HEK293 (cell line): Measurements from ENCODE around the gene PRSS16.
A peak's percentile ranks its signal among the peaks of the same experiment; 100 is the strongest.

ENCODE experiments used
- CTCF ChIA-PET: fragments of 350-600 bp; formaldehyde crosslinking; extraction: SDS; loops from one replicate; lab custom pipeline; 2021; ENCODE audit warnings: antibody characterized with exemption; lab: Yijun Ruan, JAX
- POLR2A ChIA-PET: fragments of 300-600 bp; formaldehyde crosslinking; extraction: SDS; loops from one replicate; lab custom pipeline; 2020; ENCODE audit warnings: antibody characterized with exemption, inconsistent platforms; lab: Yijun Ruan, JAX
- H3K27ac ChIP-seq: fragments of 200-500 bp; sonication (Bioruptor generic); 2 replicates; pipeline ENCODE4 v1.5.1; 2014; ENCODE audit warnings: low read depth, low read length, control low read depth, inconsistent platforms; ENCODE audit errors: extremely low read depth
- H3K36me3 ChIP-seq, 2 experiments: fragments of 200-500 bp in 1 of 2; sonication (Bioruptor generic) in 1 of 2; 1 replicate in 1 of 2; 2 replicates in 1 of 2; pipeline ENCODE4 v1.5.1; 2014 to 2017; ENCODE audit warnings: inconsistent platforms in 2 of 2, low read length in 2 of 2; ENCODE audit not compliant: control insufficient read depth in 2 of 2, insufficient read depth in 1 of 2
- H3K4me1 ChIP-seq: fragments of 200-500 bp; sonication (Bioruptor generic); 2 replicates; pipeline ENCODE4 v1.5.1; 2014; ENCODE audit warnings: mild to moderate bottlenecking, low read length, inconsistent platforms; ENCODE audit not compliant: control insufficient read depth, insufficient read depth
- H3K4me3 ChIP-seq: 2 replicates; pipeline ENCODE4 v1.5.1; 2011; ENCODE audit warnings: low read depth, mild to moderate bottlenecking, control low read depth, low read length, moderate library complexity
- H3K9me3 ChIP-seq: fragments of 200-500 bp; sonication (Bioruptor generic); 2 replicates; pipeline ENCODE4 v1.5.1; 2014; ENCODE audit warnings: low read depth, low read length, inconsistent platforms; ENCODE audit not compliant: control insufficient read depth, insufficient read depth
- GLIS2 ChIP-seq: fragments of 450-650 bp; formaldehyde crosslinking; IDR thresholded peaks from 2 replicates; pipeline ENCODE4 v1.5.1; 2016; ENCODE audit warnings: missing biosample characterization, missing genetic modification characterization
- KLF9 ChIP-seq: fragments of 450-650 bp; formaldehyde crosslinking; IDR thresholded peaks from 2 replicates; pipeline ENCODE4 v1.5.1; 2016; ENCODE audit warnings: missing biosample characterization, missing genetic modification characterization, low read depth
- PATZ1 ChIP-seq: fragments of 450-650 bp; formaldehyde crosslinking; IDR thresholded peaks from 2 replicates; pipeline ENCODE4 v1.5.1; 2016; ENCODE audit warnings: missing biosample characterization, missing genetic modification characterization
- PRDM1 ChIP-seq: fragments of 450-650 bp; formaldehyde crosslinking; IDR thresholded peaks from 2 replicates; pipeline ENCODE4; 2016; ENCODE audit warnings: missing biosample characterization, missing genetic modification characterization
- PRDM10 ChIP-seq: fragments of 450-650 bp; formaldehyde crosslinking; IDR thresholded peaks from 2 replicates; pipeline ENCODE4 v1.5.1; 2016; ENCODE audit warnings: missing biosample characterization, missing genetic modification characterization
- PRDM4 ChIP-seq: fragments of 450-650 bp; formaldehyde crosslinking; IDR thresholded peaks from 2 replicates; pipeline ENCODE4 v1.5.1; 2017; ENCODE audit warnings: missing biosample characterization, missing genetic modification characterization
- ZBTB1 ChIP-seq: fragments of 450-650 bp; formaldehyde crosslinking; IDR thresholded peaks from 2 replicates; pipeline ENCODE4 v1.5.1; 2016; ENCODE audit warnings: missing biosample characterization, missing genetic modification characterization
- ZBTB20 ChIP-seq: fragments of 450-650 bp; formaldehyde crosslinking; IDR thresholded peaks from 2 replicates; pipeline ENCODE4 v1.5.1; 2016; ENCODE audit warnings: missing biosample characterization, missing genetic modification characterization
- ZNF19 ChIP-seq: fragments of 450-650 bp; formaldehyde crosslinking; IDR thresholded peaks from 2 replicates; pipeline ENCODE4; 2016; ENCODE audit warnings: missing biosample characterization, missing genetic modification characterization, low read depth
- ZNF266 ChIP-seq: fragments of 450-650 bp; formaldehyde crosslinking; IDR thresholded peaks from 2 replicates; pipeline ENCODE4 v1.5.1; 2016; ENCODE audit warnings: missing biosample characterization, missing genetic modification characterization, low read depth
- ZNF362 ChIP-seq: fragments of 450-650 bp; formaldehyde crosslinking; IDR thresholded peaks from 2 replicates; pipeline ENCODE4 v1.5.1; 2016; ENCODE audit warnings: missing biosample characterization, missing genetic modification characterization
- ZNF366 ChIP-seq: fragments of 450-650 bp; formaldehyde crosslinking; conservative IDR thresholded peaks from 2 replicates; pipeline ENCODE4 v1.5.1; 2016; ENCODE audit warnings: missing biosample characterization, missing genetic modification characterization
- ZNF513 ChIP-seq: fragments of 450-650 bp; IDR thresholded peaks from 2 replicates; pipeline ENCODE4 v1.5.1; 2018; ENCODE audit warnings: missing biosample characterization, missing genetic modification characterization
- ZNF623 ChIP-seq: fragments of 450-650 bp; formaldehyde crosslinking; IDR thresholded peaks from 2 replicates; pipeline ENCODE4 v1.5.1; 2016; ENCODE audit warnings: missing biosample characterization, missing genetic modification characterization
- ZNF670 ChIP-seq: fragments of 450-650 bp; formaldehyde crosslinking; IDR thresholded peaks from 2 replicates; pipeline ENCODE4 v1.5.1; 2016; ENCODE audit warnings: missing biosample characterization, missing genetic modification characterization, low read depth
- ZNF701 ChIP-seq: fragments of 450-650 bp; formaldehyde crosslinking; IDR thresholded peaks from 2 replicates; pipeline ENCODE4 v1.5.1; 2016; ENCODE audit warnings: missing biosample characterization, missing genetic modification characterization

The PRSS16 gene

GRCh38 chr6:27297484-27297856 is 50.0 kb downstream of the PRSS16 start:
- TF ChIP-seq PRDM10 (tag by site-specific recombination) (peak; percentile 47; the same call in 1 of the 2 replicates), ZBTB1 (tag by site-specific recombination) (no peak), ZNF366 (tag by site-specific recombination) (peak; percentile 52), ZNF362 (tag by site-specific recombination) (0 out of 2 replicates have a peak, but pooled peaks have one; percentile 24), PRDM1 (tag by site-specific recombination) (peak; percentile 83), PRDM4 (no peak), PATZ1 (peak; percentile 46; the same call in 1 of the 2 replicates), ZNF513 (no peak), KLF9 (tag by site-specific recombination) (0 out of 2 replicates have a peak, but pooled peaks have one; percentile 17), ZNF670 (tag by site-specific recombination) (no peak), ZBTB20 (tag by site-specific recombination) (peak; percentile 15; the same call in 1 of the 2 replicates), GLIS2 (tag by site-specific recombination) (no peak), ZNF266 (no peak), ZNF623 (tag by site-specific recombination) (no peak), ZNF701 (tag by site-specific recombination) (no peak), ZNF19 (tag by site-specific recombination) (no peak)
- POLR2A ChIA-PET, result interaction anchor here (0.7 to 1.1 kb wide), 5 partner anchors 46 to 511 kb away, joined by 3 to 5 read pairs (median 4); partner anchors contain the start of gene ZNF184
- Histone ChIP-seq H3K4me3 (peak overlapping the region; percentile 83), H3K36me3 (no peaks in the 10 kb centered on the region), H3K9me3 (no peaks in the 10 kb centered on the region), H3K4me1 (no peaks in the 10 kb centered on the region), H3K27ac (no peak overlapping the region; the same call in 1 of the 2 replicates)
- CTCF ChIA-PET, result interaction anchor here (1.0 kb wide), 1 partner anchor 59 kb away, joined by 3 read pairs; no protein-coding TSS in a partner anchor
